Body of pancreas (tissue), 4 donors: ENCODE results near the gene LTC4S. TPM values are rescaled to one million over a fixed set of nuclear protein-coding genes. Genes with fewer than 3 reads are reported as not detected.

ENCODE experiments used
- ATAC-seq: fragments of 150-250 bp; one replicate; pipeline ENCODE4 v1.9.1; 2016
- DNase-seq, 4 donors: peaks; one replicate each; pipeline ENCODE4 v3.0.0-alpha.2; 2019
- H3K27ac ChIP-seq, 4 donors: fragments of 200-600 bp; sonication (generic); 1 replicate in 3 of 4; 2 replicates in 1 of 4; pipeline versions ENCODE4 v1.5.1 to v1.6.1; 2016 to 2019; ENCODE audit warnings: mild to moderate bottlenecking in 1 of 4, mixed read lengths in 1 of 4, moderate library complexity in 1 of 4
- H3K27me3 ChIP-seq, 2 donors: fragments of 200-600 bp; sonication (generic); one replicate each; pipeline ENCODE4 v1.6.0; 2016; ENCODE audit warnings: mild to moderate bottlenecking in 1 of 2
- H3K36me3 ChIP-seq, 2 donors: fragments of 200-600 bp; sonication (generic); replicated peaks in 1 of 2; 2 replicates each; pipeline ENCODE4 v1.5.1; 2016; ENCODE audit warnings: low read depth in 2 of 2; ENCODE audit not compliant: insufficient read depth in 1 of 2
- H3K4me1 ChIP-seq: fragments of 200-600 bp; sonication (generic); one replicate; pipeline ENCODE4 v1.6.0; 2016
- H3K4me3 ChIP-seq, 2 donors: fragments of 200-600 bp; sonication (generic); 1 replicate in 1 of 2; 2 replicates in 1 of 2; pipeline ENCODE4 v1.5.1; 2016 to 2019
- H3K9me3 ChIP-seq, 3 donors: fragments of 200-600 bp; sonication (generic); 1 replicate in 2 of 3; 2 replicates in 1 of 3; pipeline ENCODE4 v1.5.1; 2016
- POLR2A ChIP-seq, 3 donors: fragments of 450-650 bp; IDR thresholded peaks; one replicate each; pipeline ENCODE4 v1.6.1; 2016; ENCODE audit warnings: antibody characterized with exemption in 3 of 3, mild to moderate bottlenecking in 2 of 3
- WGBS, 2 donors: methylation state at CpG; one replicate each; pipeline ENCODE4 v1.1.5; 2017; 5-methylcytosine and 5-hydroxymethylcytosine counted together
- intact Hi-C: fragments of 100-400 bp; cut with DNase I; formaldehyde crosslinking; loops from one replicate; pipeline ENCODE4 v1.15.1; 2023
- total RNA-seq, 2 donors: library from RNA; depleted of rRNA; stranded (reverse); fragments of >200 nt; gene quantifications; one replicate each; pipeline ENCODE4 v1.1.0, GENCODE V29; 2016
- TF ChIP-seq, protein P1 (sequence below), 7 experiments: fragments of 450-650 bp in 4 of 7; fragments of 200-600 bp in 3 of 7; sonication (generic) in 3 of 7; IDR thresholded peaks; one replicate each; pipeline ENCODE4 v1.5.1; 2016 to 2019; ENCODE audit warnings: antibody characterized with exemption in 7 of 7

The LTC4S gene
- total RNA-seq, 2 donors from 2014 or later: 10.6 to 16.2 TPM

DNA sequence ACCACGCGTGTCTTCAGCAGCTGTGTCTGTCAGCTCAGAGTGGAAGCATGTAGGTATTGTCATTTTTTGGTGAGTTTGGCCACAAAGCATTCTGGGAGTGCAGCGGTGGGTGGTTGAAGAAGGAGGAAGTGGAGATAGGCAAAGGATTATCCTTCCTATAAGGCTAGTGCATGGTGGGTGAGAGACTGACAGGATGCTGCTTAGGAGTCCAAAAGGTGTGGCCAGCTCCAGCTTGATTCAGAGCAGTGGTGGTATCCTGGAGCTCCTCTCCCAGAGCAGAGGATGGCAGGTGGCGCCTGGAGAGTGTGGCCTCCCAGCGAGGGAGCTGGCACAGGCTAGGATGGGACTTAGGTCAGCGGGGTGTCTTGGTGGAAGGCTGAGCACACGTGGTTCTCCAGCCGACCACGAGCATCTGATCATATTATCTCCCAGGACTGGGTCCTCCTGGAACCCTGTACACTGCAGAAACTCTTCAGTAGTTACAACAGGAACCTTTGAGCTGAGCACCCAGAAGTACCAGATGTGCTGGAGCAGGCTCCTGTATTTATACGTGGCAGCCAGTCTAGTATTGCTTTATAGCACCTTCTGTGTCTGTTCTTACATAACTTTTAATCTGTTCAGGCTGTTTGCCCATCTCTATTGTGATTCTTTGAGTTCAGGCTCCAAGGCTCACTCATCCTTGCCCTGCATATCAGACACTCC, 31.6 kb upstream of the LTC4S start:
- peaks cover 72% of the 10 kb centered on the region for H3K4me1 ChIP-seq

DNA sequence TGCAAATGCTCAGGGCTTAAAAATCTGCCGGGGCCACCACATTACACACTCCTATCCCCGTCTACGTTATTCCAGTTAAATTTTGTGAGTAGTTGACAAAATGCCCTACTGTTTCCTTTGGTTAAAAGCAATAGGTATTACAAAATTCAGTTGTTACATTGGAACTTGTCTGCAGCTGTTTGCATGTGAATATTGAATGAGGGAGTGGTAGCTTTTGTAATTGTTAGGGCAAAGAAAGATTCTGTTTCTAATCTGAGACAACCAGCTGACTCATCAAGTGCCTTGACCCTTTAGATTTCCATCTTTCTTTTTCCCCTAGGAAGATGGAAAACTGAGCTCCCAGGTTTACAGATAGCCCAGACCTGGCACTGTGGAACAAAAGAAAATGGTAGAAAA, 31.0 kb upstream of the LTC4S start:
- H3K27me3 ChIP-seq: no peaks in the 10 kb centered on the region
- peaks cover 69% of the 10 kb centered on the region for H3K4me1 ChIP-seq
- WGBS, 2 donors: 16 to 17% methylated on average over 3 of the region's 3 CpGs
- H3K27ac ChIP-seq: peak overlapping the region in 2 of 4 donors; percentile 54 to 66
- intact Hi-C loops: no loop called here
- ATAC-seq: no peak
- H3K4me3 ChIP-seq: no peak overlapping the region
- peaks cover 0 to 10% of the 10 kb centered on the region in 2 donors for H3K36me3 ChIP-seq
- DNase-seq: no peak
- TF ChIP-seq, protein P1, sequence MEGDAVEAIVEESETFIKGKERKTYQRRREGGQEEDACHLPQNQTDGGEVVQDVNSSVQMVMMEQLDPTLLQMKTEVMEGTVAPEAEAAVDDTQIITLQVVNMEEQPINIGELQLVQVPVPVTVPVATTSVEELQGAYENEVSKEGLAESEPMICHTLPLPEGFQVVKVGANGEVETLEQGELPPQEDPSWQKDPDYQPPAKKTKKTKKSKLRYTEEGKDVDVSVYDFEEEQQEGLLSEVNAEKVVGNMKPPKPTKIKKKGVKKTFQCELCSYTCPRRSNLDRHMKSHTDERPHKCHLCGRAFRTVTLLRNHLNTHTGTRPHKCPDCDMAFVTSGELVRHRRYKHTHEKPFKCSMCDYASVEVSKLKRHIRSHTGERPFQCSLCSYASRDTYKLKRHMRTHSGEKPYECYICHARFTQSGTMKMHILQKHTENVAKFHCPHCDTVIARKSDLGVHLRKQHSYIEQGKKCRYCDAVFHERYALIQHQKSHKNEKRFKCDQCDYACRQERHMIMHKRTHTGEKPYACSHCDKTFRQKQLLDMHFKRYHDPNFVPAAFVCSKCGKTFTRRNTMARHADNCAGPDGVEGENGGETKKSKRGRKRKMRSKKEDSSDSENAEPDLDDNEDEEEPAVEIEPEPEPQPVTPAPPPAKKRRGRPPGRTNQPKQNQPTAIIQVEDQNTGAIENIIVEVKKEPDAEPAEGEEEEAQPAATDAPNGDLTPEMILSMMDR (IDR thresholded peaks at IDR 0.05): no peak
- no peak for TF ChIP-seq POLR2A (IDR thresholded peaks at IDR 0.05)
- no peaks in the 10 kb centered on the region for H3K9me3 ChIP-seq

More for the DNA sequence above, 31.6 kb upstream of the LTC4S start:
- 31 to 33% methylated on average over 10 of the region's 10 CpGs for WGBS, 2 donors
- no peaks in the 10 kb centered on the region for H3K27me3 ChIP-seq
- H3K27ac ChIP-seq: peak overlapping the region in 3 of 4 donors; percentile 4 to 66 (median 54)
- no peaks in the 10 kb centered on the region for H3K9me3 ChIP-seq
- no peak overlapping the region for H3K4me3 ChIP-seq
- H3K36me3 ChIP-seq: peaks cover 0 to 10% of the 10 kb centered on the region in 2 donors
- TF ChIP-seq, protein P1 (IDR thresholded peaks at IDR 0.05): no peak
- no peak for TF ChIP-seq POLR2A (IDR thresholded peaks at IDR 0.05)
- ATAC-seq: peak; percentile 22
- peak in 1 of 4 donors; percentile 22 for DNase-seq
- intact Hi-C loops: no loop called here

DNA sequence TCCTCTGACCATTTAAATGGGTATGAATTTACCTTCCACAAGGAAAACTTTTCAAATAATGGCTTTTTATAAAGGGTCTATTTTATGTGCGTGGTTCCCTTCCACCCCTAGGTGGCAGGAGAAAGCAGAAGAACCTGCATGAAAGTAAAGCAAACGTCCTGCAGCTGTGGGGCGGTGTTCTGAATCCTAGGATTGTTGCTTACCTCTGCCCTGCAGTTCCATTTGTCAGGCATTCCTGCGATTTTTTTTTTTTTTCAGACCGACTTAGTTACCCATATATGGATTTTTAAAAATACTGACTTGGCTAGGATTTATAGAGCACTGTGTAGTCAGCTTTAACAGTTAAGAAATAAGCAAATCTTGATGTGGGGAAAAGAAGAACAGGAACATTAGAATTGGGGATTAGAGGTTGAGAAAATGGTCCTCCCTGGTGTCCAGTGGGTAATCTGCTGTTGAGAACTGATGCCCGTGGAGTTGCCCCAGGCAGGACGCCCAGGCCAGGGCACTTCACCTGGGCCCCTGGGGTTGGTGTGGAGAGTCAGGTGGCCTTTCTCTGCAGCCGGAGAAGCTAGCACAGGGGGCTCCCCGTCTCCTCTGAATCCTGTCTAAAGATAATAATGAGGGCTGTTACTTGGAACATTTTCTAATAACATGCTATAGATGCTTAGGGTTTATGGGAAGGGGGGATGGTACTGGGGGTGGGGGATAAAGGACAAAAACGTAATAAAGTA, 30.4 kb upstream of the LTC4S start:
- Histone ChIP-seq H3K4me1 (peaks cover 69% of the 10 kb centered on the region), H3K27ac (peak overlapping the region in 3 of 4 donors; percentile 1 to 66 (median 54)), H3K27me3 (no peaks in the 10 kb centered on the region), H3K9me3 (no peaks in the 10 kb centered on the region), H3K36me3 (peaks cover 0 to 10% of the 10 kb centered on the region in 2 donors), H3K4me3 (no peak overlapping the region)
- WGBS, 2 donors: 19 to 22% methylated on average over 10 of the region's 10 CpGs
- DNase-seq (peak; percentile 70 to 86 (median 80)), ATAC-seq (peak; percentile 91)
- no peak for TF ChIP-seq POLR2A (IDR thresholded peaks at IDR 0.05)
- TF ChIP-seq, protein P1 (IDR thresholded peaks at IDR 0.05): peak; percentile 76 to 95 (median 93)
- intact Hi-C loops: no loop called here

DNA sequence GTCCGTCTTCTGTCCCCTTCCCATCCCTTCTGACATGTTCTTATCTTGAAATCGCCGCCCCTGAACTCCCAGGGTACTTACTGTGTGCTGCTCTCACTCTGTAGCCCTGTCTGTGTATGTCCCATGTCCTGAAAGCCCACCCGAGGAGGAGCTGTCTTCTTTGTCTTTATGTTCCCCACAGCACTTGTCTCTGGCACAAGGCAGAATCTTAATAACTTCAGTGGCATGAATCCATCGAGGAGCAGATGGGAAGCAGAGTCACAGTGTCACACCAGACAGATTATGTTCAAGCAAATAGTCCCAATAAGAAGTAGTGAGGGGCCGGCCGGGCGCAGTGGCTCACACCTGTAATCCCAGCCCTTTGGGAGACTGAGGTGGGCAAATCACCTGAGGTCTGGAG, 29.7 kb upstream of the LTC4S start:
- peak overlapping the region in 3 of 4 donors; percentile 1 to 66 (median 54) for H3K27ac ChIP-seq
- ATAC-seq (no peak), DNase-seq (no peak)
- TF ChIP-seq, protein P1 (IDR thresholded peaks at IDR 0.05): no peak
- TF ChIP-seq POLR2A (IDR thresholded peaks at IDR 0.05): no peak
- H3K36me3 ChIP-seq: peaks cover 1 to 10% of the 10 kb centered on the region in 2 donors
- no peak overlapping the region for H3K4me3 ChIP-seq
- 65 to 72% methylated on average over 7 to 8 of the region's 8 CpGs for WGBS, 2 donors
- peaks cover 67% of the 10 kb centered on the region for H3K4me1 ChIP-seq
- no peaks in the 10 kb centered on the region for H3K27me3 ChIP-seq
- H3K9me3 ChIP-seq: no peaks in the 10 kb centered on the region
- intact Hi-C loops: no loop called here
